Transverse colon (tissue), 4 donors: ENCODE measurements around the gene TRAF2. TPM values are rescaled to one million over a fixed set of nuclear protein-coding genes. Genes with fewer than 3 reads are reported as not detected.

ENCODE experiments used
- DNase-seq: peaks from one replicate; pipeline ENCODE4 v3.0.0-alpha.2; 2019
- H3K27ac ChIP-seq, 4 donors: fragments of 200-600 bp; sonication (generic); 2 replicates each; pipeline ENCODE4 v1.5.1; 2016 to 2018; ENCODE audit warnings: inconsistent platforms in 4 of 4
- H3K27me3 ChIP-seq: fragments of 200-600 bp; sonication (generic); 2 replicates; pipeline ENCODE4 v1.5.1; 2017; ENCODE audit warnings: inconsistent platforms
- H3K36me3 ChIP-seq, 4 donors: fragments of 200-600 bp; sonication (generic); 2 replicates each; pipeline ENCODE4 v1.5.1; 2017 to 2019; ENCODE audit warnings: inconsistent platforms in 4 of 4
- H3K4me1 ChIP-seq, 4 donors: fragments of 200-600 bp; sonication (generic); 2 replicates each; pipeline ENCODE4 v1.5.1; 2017 to 2020; ENCODE audit warnings: inconsistent platforms in 4 of 4
- H3K4me3 ChIP-seq, 4 donors: fragments of 200-600 bp; sonication (generic); 1 replicate in 1 of 4; 2 replicates in 3 of 4; pipeline versions ENCODE4 v1.5.1 to v1.6.1; 2017 to 2019; ENCODE audit warnings: inconsistent platforms in 4 of 4
- H3K9me3 ChIP-seq, 2 donors: fragments of 200-600 bp; sonication (generic); 2 replicates each; pipeline ENCODE4 v1.5.1; 2017 to 2019; ENCODE audit warnings: inconsistent platforms in 2 of 2
- CTCF ChIP-seq, 5 experiments: fragments of 200-600 bp in 3 of 5; fragments of 450-650 bp in 2 of 5; sonication (generic) in 3 of 5; IDR thresholded peaks; 1 replicate in 2 of 5; 2 replicates in 3 of 5; pipeline ENCODE4 v1.5.1; 2016 to 2017; ENCODE audit warnings: antibody characterized with exemption in 5 of 5, inconsistent platforms in 3 of 5, mild to moderate bottlenecking in 2 of 5, moderate library complexity in 1 of 5
- EP300 ChIP-seq: sonication (generic); formaldehyde crosslinking; IDR thresholded peaks from one replicate; pipeline ENCODE4 v1.6.1; 2017; ENCODE audit warnings: antibody characterized with exemption, low read depth
- POLR2A ChIP-seq: fragments of 450-650 bp; IDR thresholded peaks from one replicate; pipeline ENCODE4 v1.6.1; 2016; ENCODE audit warnings: antibody characterized with exemption, mild to moderate bottlenecking, moderate library complexity
- POLR2AphosphoS5 ChIP-seq, 3 donors: sonication (generic); formaldehyde crosslinking; IDR thresholded peaks; one replicate each; pipeline ENCODE4 v1.6.1; 2016; ENCODE audit warnings: antibody characterized with exemption in 3 of 3
- WGBS, 2 donors: methylation state at CpG; one replicate each; pipeline ENCODE4 v1.1.5; 2018; ENCODE audit warnings: low coverage in 1 of 2; 5-methylcytosine and 5-hydroxymethylcytosine counted together
- in situ Hi-C, 4 donors: fragments of 200-750 bp; cut with MboI; loops; one replicate each; pipeline versions ENCODE4 v1.15.0 to v1.15.1; 2017; ENCODE audit warnings: low sequenced_read_pairs in 3 of 4, low pct_ligation_motif_present in 1 of 4, low pct_unique_long_range_greater_than_20kb in 1 of 4
- intact Hi-C: fragments of 100-400 bp; cut with DNase I; formaldehyde crosslinking; loops from one replicate; pipeline ENCODE4 v1.15.1; 2023; ENCODE audit warnings: low total_unique reads
- total RNA-seq, 4 donors: library from RNA; depleted of rRNA; stranded (reverse); fragments of >200 nt; gene quantifications; one replicate each; pipeline ENCODE4 v1.1.0, GENCODE V29; 2016

TRAF2 gene
- total RNA-seq, 4 donors from 2014 or later = 12.5 to 60.6 (median 13.8) TPM

GRCh38 chr9:136858844-136859757 is 27.2 kb upstream of the TRAF2 start:
- in situ Hi-C loops (no loop called here), intact Hi-C loops (no loop called here)
- whole genome bisulfite sequencing, 2 donors = 40% methylated on average over 10 of the region's 20 CpGs; no CpG with 5 or more reads in 1 of the 2 donors
- Histone ChIP-seq H3K27ac (peak overlapping the region; percentile 89 to 92 (median 92)), H3K4me1 (peaks cover 31 to 59% (median 40%) of the 10 kb centered on the region in 4 donors), H3K36me3 (peaks cover 0 to 22% (median 11%) of the 10 kb centered on the region in 4 donors), H3K4me3 (no peak overlapping the region), H3K9me3 (no peaks in the 10 kb centered on the region), H3K27me3 (no peaks in the 10 kb centered on the region)
- TF ChIP-seq POLR2AphosphoS5 (IDR thresholded peaks at IDR 0.05) = peak in 2 of 3 donors; percentile 55 to 79
- peak; percentile 60 for TF ChIP-seq POLR2A
- TF ChIP-seq EP300 = peak; percentile 43
- no peak for TF ChIP-seq CTCF (IDR thresholded peaks at IDR 0.05)
- peak; percentile 92 for DNase-seq

GRCh38 chr9:136860529-136860928 is 25.8 kb upstream of the TRAF2 start:
- 86 to 90% methylated on average over 2 to 6 of the region's 9 CpGs for WGBS, 2 donors
- TF ChIP-seq EP300 = no peak
- TF ChIP-seq CTCF (IDR thresholded peaks at IDR 0.05) = no peak
- no peak for TF ChIP-seq POLR2A
- TF ChIP-seq POLR2AphosphoS5 (IDR thresholded peaks at IDR 0.05) = no peak

GRCh38 chr9:136860933-136861873 is 25.1 kb upstream of the TRAF2 start:
- in situ Hi-C loops = no loop called here
- intact Hi-C loops = loop anchor here (10.0 kb wide), 1 partner anchor 84 kb away; the partner anchor contains the start of genes C8G and FBXW5
- 80 to 90% methylated on average over 2 to 6 of the region's 22 CpGs for WGBS, 2 donors
- Histone ChIP-seq H3K27ac (peak overlapping the region; percentile 89 to 92 (median 92)), H3K9me3 (no peaks in the 10 kb centered on the region), H3K4me1 (peaks cover 35 to 73% (median 54%) of the 10 kb centered on the region in 4 donors), H3K27me3 (no peaks in the 10 kb centered on the region), H3K36me3 (peaks cover 0 to 22% (median 11%) of the 10 kb centered on the region in 4 donors), H3K4me3 (no peak overlapping the region)
- DNase-seq = peak; percentile 7
- TF ChIP-seq POLR2A = no peak
- TF ChIP-seq EP300 = no peak

More at GRCh38 chr9:136860529-136860928, 25.8 kb upstream of the TRAF2 start:
- peaks cover 35 to 73% (median 53%) of the 10 kb centered on the region in 4 donors for H3K4me1 ChIP-seq
- no peaks in the 10 kb centered on the region for H3K27me3 ChIP-seq
- no peak overlapping the region for H3K4me3 ChIP-seq
- peaks cover 0 to 22% (median 11%) of the 10 kb centered on the region in 4 donors for H3K36me3 ChIP-seq
- peak overlapping the region; percentile 89 to 92 (median 92) for H3K27ac ChIP-seq
- peak; percentile 42 for DNase-seq
- in situ Hi-C loops = no loop called here
- no peaks in the 10 kb centered on the region for H3K9me3 ChIP-seq
- intact Hi-C loops = loop anchor here (10.0 kb wide), 1 partner anchor 84 kb away; the partner anchor contains the start of genes C8G and FBXW5

- H3K27ac ChIP-seq = no peak overlapping the region
- in situ Hi-C loops (no loop called here), intact Hi-C loops (loop anchor here (10.0 kb wide), 1 partner anchor 83 kb away; the partner anchor contains the start of genes C8G and FBXW5)
- no peak overlapping the region for H3K4me3 ChIP-seq
- TF ChIP-seq POLR2A = no peak
- no peak for TF ChIP-seq EP300
- no peak for TF ChIP-seq POLR2AphosphoS5 (IDR thresholded peaks at IDR 0.05)
- no peak for TF ChIP-seq CTCF (IDR thresholded peaks at IDR 0.05)
- WGBS, 2 donors = 87% methylated on average over 26 of the region's 26 CpGs; no CpG with 5 or more reads in 1 of the 2 donors
- H3K27me3 ChIP-seq = no peaks in the 10 kb centered on the region
- peaks cover 34 to 75% (median 56%) of the 10 kb centered on the region in 4 donors for H3K4me1 ChIP-seq
- H3K36me3 ChIP-seq = peaks cover 0 to 22% (median 11%) of the 10 kb centered on the region in 4 donors
- peak; percentile 7 for DNase-seq
- no peaks in the 10 kb centered on the region for H3K9me3 ChIP-seq
Measured at GRCh38 chr9:136861874-136862457, 24.4 kb upstream of the TRAF2 start.
